Cardiac muscle cell (in vitro differentiated cells and primary cell): Measurements from ENCODE around the gene CENATAC. TPM values are rescaled to one million over a fixed set of nuclear protein-coding genes. Genes with fewer than 3 reads are reported as not detected.

Experiments used
- DNase-seq, 2 donors: peaks; one replicate each; pipeline versions ENCODE4 v3.0.0 to v3.0.0-alpha.2; 2010 to 2017; ENCODE audit warnings: low read depth in 1 of 2, low spot score in 1 of 2
- H3K27ac ChIP-seq: fragments of 200-600 bp; sonication (generic); 2 replicates; pipeline ENCODE4 v1.5.1; 2016
- H3K27me3 ChIP-seq: fragments of 200-600 bp; sonication (generic); 2 replicates; pipeline ENCODE4 v1.6.0; 2016; ENCODE audit warnings: control low read depth
- H3K36me3 ChIP-seq: fragments of 200-600 bp; sonication (generic); 2 replicates; pipeline ENCODE4 v1.5.1; 2016; ENCODE audit warnings: control low read depth
- H3K4me1 ChIP-seq: fragments of 200-600 bp; sonication (generic); 2 replicates; pipeline ENCODE4 v1.8.1; 2017; ENCODE audit warnings: low read depth, mild to moderate bottlenecking, mixed run types
- H3K4me3 ChIP-seq: fragments of 200-600 bp; sonication (generic); 2 replicates; pipeline ENCODE4 v1.5.1; 2016; ENCODE audit warnings: mild to moderate bottlenecking
- H3K9me3 ChIP-seq: fragments of 200-600 bp; sonication (generic); 2 replicates; pipeline ENCODE4 v1.5.1; 2017; ENCODE audit warnings: low read depth, mild to moderate bottlenecking, control low read depth
- CTCF ChIP-seq: IDR thresholded peaks from 2 replicates; pipeline ENCODE4 v1.5.1; 2012; ENCODE audit warnings: low read depth, mild to moderate bottlenecking, low read length
- polyA plus RNA-seq: library from polyadenylated mRNA; unstranded; fragments of >200 nt; fragmentation: Nextera tagmentation; extraction: Ambion mirVana; gene quantifications from 2 replicates; pipeline ENCODE4 v1.2.1, GENCODE V29; 2016
- total RNA-seq: library from RNA; depleted of rRNA; stranded (reverse); fragments of >200 nt; gene quantifications from 2 replicates; pipeline ENCODE4 v1.2.3, GENCODE V29; 2016

The CENATAC gene
- total and polyA plus RNA-seq, 2 experiments from 2014 or later, result 27.0 to 78.2 TPM

- TF ChIP-seq CTCF, result no peak
- Histone ChIP-seq H3K27me3 (no peaks in the 10 kb centered on the region), H3K4me1 (no peaks in the 10 kb centered on the region), H3K4me3 (no peak overlapping the region), H3K27ac (no peak overlapping the region), H3K36me3 (peaks cover 24% of the 10 kb centered on the region), H3K9me3 (no peaks in the 10 kb centered on the region)
- DNase-seq, result no peak
Measured at GRCh38 chr11:119000906-119001305, 3.0 kb downstream of the CENATAC start.

GRCh38 chr11:119006656-119007055 is 8.7 kb downstream of the CENATAC start:
- no peaks in the 10 kb centered on the region for H3K9me3 ChIP-seq
- H3K36me3 ChIP-seq, result peaks cover 15% of the 10 kb centered on the region
- no peaks in the 10 kb centered on the region for H3K4me1 ChIP-seq
- no peak for DNase-seq
- TF ChIP-seq CTCF, result no peak
- no peak overlapping the region for H3K27ac ChIP-seq
- no peak overlapping the region for H3K4me3 ChIP-seq
- H3K27me3 ChIP-seq, result no peaks in the 10 kb centered on the region

GRCh38 chr11:119011476-119012053 is 13.6 kb downstream of the CENATAC start:
- TF ChIP-seq CTCF, result no peak
- no peaks in the 10 kb centered on the region for H3K9me3 ChIP-seq
- peaks cover under 1% of the 10 kb centered on the region for H3K4me1 ChIP-seq
- no peak overlapping the region for H3K4me3 ChIP-seq
- DNase-seq, result no peak
- no peaks in the 10 kb centered on the region for H3K27me3 ChIP-seq
- H3K36me3 ChIP-seq, result peaks cover 43% of the 10 kb centered on the region
- H3K27ac ChIP-seq, result no peak overlapping the region

GRCh38 chr11:119012629-119013170 is 14.8 kb downstream of the CENATAC start:
- H3K9me3 ChIP-seq, result no peaks in the 10 kb centered on the region
- peaks cover 42% of the 10 kb centered on the region for H3K36me3 ChIP-seq
- H3K4me1 ChIP-seq, result peaks cover 8% of the 10 kb centered on the region
- H3K27ac ChIP-seq, result no peak overlapping the region
- DNase-seq, result no peak
- TF ChIP-seq CTCF, result no peak
- no peaks in the 10 kb centered on the region for H3K27me3 ChIP-seq
- H3K4me3 ChIP-seq, result no peak overlapping the region

GRCh38 chr11:119014209-119014924 is 16.4 kb downstream of the CENATAC start:
- Histone ChIP-seq H3K36me3 (peaks cover 41% of the 10 kb centered on the region), H3K4me1 (peaks cover 8% of the 10 kb centered on the region), H3K27ac (peak overlapping the region; percentile 24), H3K9me3 (no peaks in the 10 kb centered on the region), H3K4me3 (no peak overlapping the region), H3K27me3 (no peaks in the 10 kb centered on the region)
- TF ChIP-seq CTCF, result no peak
- no peak for DNase-seq
